ENCODE data around the gene SLC22A2. TPM values are rescaled to one million over a fixed set of nuclear protein-coding genes. Genes with fewer than 3 reads are reported as not detected.

SLC22A2 gene
- total RNA-seq, 2 experiments from 2014 or later: not detected

DNA sequence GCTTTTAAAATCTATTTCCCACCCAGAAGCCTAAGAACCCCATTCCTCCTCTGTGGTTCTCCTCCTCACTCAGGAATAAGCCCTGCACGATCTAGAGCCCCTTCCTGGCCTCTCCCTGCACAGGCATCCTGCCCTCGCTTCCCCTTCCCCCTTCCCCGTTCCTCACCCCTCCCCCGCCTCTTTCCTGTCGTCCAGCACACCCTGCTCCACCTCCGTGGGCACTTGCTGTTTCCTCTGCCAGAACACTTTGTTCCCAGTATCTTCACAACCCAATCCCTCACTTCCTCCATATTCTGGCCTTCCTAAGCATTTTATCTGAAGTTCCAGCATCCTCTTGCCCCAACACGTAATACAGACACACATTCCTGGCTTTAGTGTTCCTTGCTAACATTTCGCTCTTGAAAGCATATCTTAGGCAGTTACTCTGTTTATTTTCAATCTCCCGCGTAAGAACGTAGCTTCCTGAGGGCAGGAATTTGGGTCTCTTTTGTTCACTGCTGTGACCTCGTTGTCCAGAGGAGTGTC is 20.2 kb upstream of the SLC22A2 start:
- no peak for DNase-seq (ENCODE audit: low spot score)
- Histone ChIP-seq H3K79me2 (ENCODE audit: insufficient read depth, low read depth, low read length) (no peaks in the 10 kb centered on the region), H3K9me2 (ENCODE audit: insufficient read depth, low read length) (no peaks in the 10 kb centered on the region), H3K4me1 (ENCODE audit: insufficient read depth, low read length, poor library complexity, severe bottlenecking) (no peaks in the 10 kb centered on the region), H2AFZ (ENCODE audit: low read length) (no peak overlapping the region), H3K4me3 (ENCODE audit: low read depth, low read length, poor library complexity, severe bottlenecking) (no peak overlapping the region), H3K4me2 (ENCODE audit: low read length) (no peak overlapping the region), H3K36me3 (ENCODE audit: insufficient read depth, low read length) (no peaks in the 10 kb centered on the region), H3K27ac (ENCODE audit: low read depth, low read length, poor library complexity, severe bottlenecking) (no peak overlapping the region), H3K9me3 (ENCODE audit: low read length) (no peaks in the 10 kb centered on the region), H4K20me1 (ENCODE audit: insufficient read depth, low read length) (no peaks in the 10 kb centered on the region)
- intact Hi-C loops (cut with micrococcal nuclease; ENCODE audit: unreplicated experiment): no loop called here
- BruUV-seq (replicated peaks): no TSS peak
- ChIA-PET CTCF (ENCODE audit: unreplicated experiment) (no interaction called here), POLR2A (no interaction called here)
- no peak for TF ChIP-seq EZH2phosphoT487 (IDR thresholded peaks at IDR 0.05; ENCODE audit: borderline replicate concordance, low read depth, low read length)
- TF ChIP-seq, protein P1, sequence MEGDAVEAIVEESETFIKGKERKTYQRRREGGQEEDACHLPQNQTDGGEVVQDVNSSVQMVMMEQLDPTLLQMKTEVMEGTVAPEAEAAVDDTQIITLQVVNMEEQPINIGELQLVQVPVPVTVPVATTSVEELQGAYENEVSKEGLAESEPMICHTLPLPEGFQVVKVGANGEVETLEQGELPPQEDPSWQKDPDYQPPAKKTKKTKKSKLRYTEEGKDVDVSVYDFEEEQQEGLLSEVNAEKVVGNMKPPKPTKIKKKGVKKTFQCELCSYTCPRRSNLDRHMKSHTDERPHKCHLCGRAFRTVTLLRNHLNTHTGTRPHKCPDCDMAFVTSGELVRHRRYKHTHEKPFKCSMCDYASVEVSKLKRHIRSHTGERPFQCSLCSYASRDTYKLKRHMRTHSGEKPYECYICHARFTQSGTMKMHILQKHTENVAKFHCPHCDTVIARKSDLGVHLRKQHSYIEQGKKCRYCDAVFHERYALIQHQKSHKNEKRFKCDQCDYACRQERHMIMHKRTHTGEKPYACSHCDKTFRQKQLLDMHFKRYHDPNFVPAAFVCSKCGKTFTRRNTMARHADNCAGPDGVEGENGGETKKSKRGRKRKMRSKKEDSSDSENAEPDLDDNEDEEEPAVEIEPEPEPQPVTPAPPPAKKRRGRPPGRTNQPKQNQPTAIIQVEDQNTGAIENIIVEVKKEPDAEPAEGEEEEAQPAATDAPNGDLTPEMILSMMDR (conservative IDR thresholded peaks at IDR 0.05; ENCODE audit: low read length): no peak

GRCh38 chr6:160278311-160278710 is 19.7 kb upstream of the SLC22A2 start:
- ChIA-PET POLR2A (no interaction called here), CTCF (ENCODE audit: unreplicated experiment) (no interaction called here)
- no peak for TF ChIP-seq EZH2phosphoT487 (IDR thresholded peaks at IDR 0.05; ENCODE audit: borderline replicate concordance, low read depth, low read length)
- TF ChIP-seq, protein P1 (conservative IDR thresholded peaks at IDR 0.05; ENCODE audit: low read length): no peak
- Histone ChIP-seq H3K9me3 (ENCODE audit: low read length) (no peaks in the 10 kb centered on the region), H3K9me2 (ENCODE audit: insufficient read depth, low read length) (no peaks in the 10 kb centered on the region), H3K27ac (ENCODE audit: low read depth, low read length, poor library complexity, severe bottlenecking) (no peak overlapping the region), H3K4me2 (ENCODE audit: low read length) (no peak overlapping the region), H3K4me1 (ENCODE audit: insufficient read depth, low read length, poor library complexity, severe bottlenecking) (no peaks in the 10 kb centered on the region), H4K20me1 (ENCODE audit: insufficient read depth, low read length) (no peaks in the 10 kb centered on the region), H3K79me2 (ENCODE audit: insufficient read depth, low read depth, low read length) (no peaks in the 10 kb centered on the region), H2AFZ (ENCODE audit: low read length) (no peak overlapping the region), H3K36me3 (ENCODE audit: insufficient read depth, low read length) (no peaks in the 10 kb centered on the region), H3K4me3 (ENCODE audit: low read depth, low read length, poor library complexity, severe bottlenecking) (no peak overlapping the region)
- intact Hi-C loops (cut with micrococcal nuclease; ENCODE audit: unreplicated experiment): no loop called here
- no TSS peak for BruUV-seq (replicated peaks)
- DNase-seq (ENCODE audit: low spot score): no peak

DNA sequence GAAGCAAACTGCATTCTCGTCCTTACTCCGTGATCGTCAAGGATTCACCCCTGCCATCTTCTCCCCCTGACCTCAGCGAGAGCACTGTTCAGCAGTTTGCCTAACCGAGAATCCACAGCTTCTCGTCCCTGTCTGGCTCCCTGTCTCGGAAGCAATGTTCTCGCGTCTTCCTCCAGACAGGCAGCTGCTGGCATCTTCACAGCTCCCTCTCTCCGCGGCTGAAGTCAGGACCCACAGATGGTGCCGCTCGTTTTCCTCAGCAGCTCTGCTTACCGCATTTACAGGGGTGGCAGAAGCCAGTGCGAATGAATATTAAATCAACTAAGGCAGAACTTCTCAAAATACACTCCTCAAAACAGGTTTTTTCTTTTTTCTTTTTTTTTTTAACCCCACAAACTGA is 18.9 kb upstream of the SLC22A2 start:
- no TSS peak for BruUV-seq (replicated peaks)
- no peaks in the 10 kb centered on the region for H3K79me2 ChIP-seq (ENCODE audit: insufficient read depth, low read depth, low read length)
- TF ChIP-seq, protein P1 (conservative IDR thresholded peaks at IDR 0.05; ENCODE audit: low read length): no peak
- TF ChIP-seq EZH2phosphoT487 (IDR thresholded peaks at IDR 0.05; ENCODE audit: borderline replicate concordance, low read depth, low read length): no peak
- no peaks in the 10 kb centered on the region for H3K4me1 ChIP-seq (ENCODE audit: insufficient read depth, low read length, poor library complexity, severe bottlenecking)
- H3K9me2 ChIP-seq (ENCODE audit: insufficient read depth, low read length): no peaks in the 10 kb centered on the region
- POLR2A ChIA-PET: interaction anchor here (0.7 kb wide), 1 partner anchor 166 kb away, joined by 3 read pairs; no protein-coding TSS in a partner anchor
- no peak overlapping the region for H3K4me2 ChIP-seq (ENCODE audit: low read length)
- H3K9me3 ChIP-seq (ENCODE audit: low read length): no peaks in the 10 kb centered on the region
- no peaks in the 10 kb centered on the region for H4K20me1 ChIP-seq (ENCODE audit: insufficient read depth, low read length)
- no peaks in the 10 kb centered on the region for H3K36me3 ChIP-seq (ENCODE audit: insufficient read depth, low read length)
- no peak overlapping the region for H3K27ac ChIP-seq (ENCODE audit: low read depth, low read length, poor library complexity, severe bottlenecking)
- CTCF ChIA-PET (ENCODE audit: unreplicated experiment): no interaction called here
- no peak overlapping the region for H2AFZ ChIP-seq (ENCODE audit: low read length)
- DNase-seq (ENCODE audit: low spot score): no peak
- intact Hi-C loops (cut with micrococcal nuclease; ENCODE audit: unreplicated experiment): no loop called here
- H3K4me3 ChIP-seq (ENCODE audit: low read depth, low read length, poor library complexity, severe bottlenecking): no peak overlapping the region

All from OCI-LY7 (cell line).